Testis (tissue), 3 donors: ENCODE results near the gene PTPRN2. TPM values are rescaled to one million over a fixed set of nuclear protein-coding genes. Genes with fewer than 3 reads are reported as not detected.

Experiments used
- DNase-seq: peaks from one replicate; pipeline ENCODE4 v3.0.0-alpha.2; 2019
- H3K27ac ChIP-seq, 2 donors: fragments of 200-600 bp; sonication (generic); one replicate each; pipeline ENCODE4 v1.5.1; 2019
- H3K27me3 ChIP-seq: fragments of 200-600 bp; sonication (generic); one replicate; pipeline ENCODE4 v1.5.1; 2019
- H3K36me3 ChIP-seq: fragments of 200-600 bp; sonication (generic); one replicate; pipeline ENCODE4 v1.5.1; 2017; ENCODE audit warnings: low read depth; ENCODE audit errors: missing control alignments
- H3K4me1 ChIP-seq: fragments of 200-600 bp; sonication (generic); one replicate; pipeline ENCODE4 v1.5.1; 2019
- H3K4me3 ChIP-seq, 2 donors: fragments of 200-600 bp; sonication (generic); one replicate each; pipeline ENCODE4 v1.5.1; 2017 to 2019
- H3K9me3 ChIP-seq: fragments of 200-600 bp; sonication (generic); one replicate; pipeline ENCODE4 v1.5.1; 2017
- CTCF ChIP-seq, 3 experiments: fragments of 450-650 bp in 2 of 3; fragments of 200-600 bp in 1 of 3; sonication (generic) in 1 of 3; IDR thresholded peaks; one replicate each; pipeline ENCODE4 v1.5.1; 2016 to 2019; ENCODE audit warnings: antibody characterized with exemption in 3 of 3, mild to moderate bottlenecking in 2 of 3, moderate library complexity in 1 of 3
- POLR2A ChIP-seq: fragments of 450-650 bp; IDR thresholded peaks from one replicate; pipeline ENCODE4 v1.6.1; 2017; ENCODE audit warnings: antibody characterized with exemption, mild to moderate bottlenecking, moderate library complexity
- WGBS, 2 donors: methylation state at CpG; one replicate each; pipeline ENCODE4 v1.1.5; 2018; 5-methylcytosine and 5-hydroxymethylcytosine counted together
- intact Hi-C: fragments of 100-400 bp; cut with DNase I; formaldehyde crosslinking; loops from one replicate; pipeline ENCODE4 v1.15.1; 2023; ENCODE audit warnings: low total_unique reads
- polyA plus RNA-seq: library from polyadenylated mRNA; stranded (reverse); fragments of 350-450 nt; fragmentation: Illumina TruSeq; extraction: RNeasy Lipid Tissue Mini Kit (QIAGEN cat#74804); gene quantifications from one replicate; pipeline ENCODE4 v1.2.3, GENCODE V29; 2014; ENCODE audit warnings: low read depth, low replicate concordance; ENCODE audit not compliant: insufficient read depth
- total RNA-seq, 2 donors: library from RNA; depleted of rRNA; stranded (reverse); fragments of >200 nt; gene quantifications; one replicate each; pipeline ENCODE4 v1.2.3, GENCODE V29; 2016

The PTPRN2 gene
- total and polyA plus RNA-seq, 3 donors from 2014 or later, result 9.3 to 10.8 (median 9.8) TPM

GRCh38 chr7:157674027-157674714, 913.5 kb downstream of the PTPRN2 start:
- no peak for TF ChIP-seq POLR2A
- TF ChIP-seq CTCF (IDR thresholded peaks at IDR 0.05), result no peak
- Histone ChIP-seq H3K36me3 (no peaks in the 10 kb centered on the region), H3K27me3 (no peaks in the 10 kb centered on the region), H3K27ac (no peak overlapping the region), H3K4me3 (no peak overlapping the region), H3K4me1 (no peaks in the 10 kb centered on the region), H3K9me3 (no peaks in the 10 kb centered on the region)
- DNase-seq, result peak; percentile 12
- intact Hi-C loops, result no loop called here
- 89 to 91% methylated on average over 27 to 28 of the region's 28 CpGs for WGBS, 2 donors

GRCh38 chr7:157673573-157673972, 914.0 kb downstream of the PTPRN2 start:
- WGBS, 2 donors, result 81 to 83% methylated on average over 14 of the region's 14 CpGs
- peak; percentile 6 for DNase-seq
- Histone ChIP-seq H3K36me3 (no peaks in the 10 kb centered on the region), H3K9me3 (no peaks in the 10 kb centered on the region), H3K27me3 (no peaks in the 10 kb centered on the region), H3K4me3 (no peak overlapping the region), H3K27ac (no peak overlapping the region), H3K4me1 (no peaks in the 10 kb centered on the region)
- TF ChIP-seq CTCF (IDR thresholded peaks at IDR 0.05) (no peak), POLR2A (no peak)
- intact Hi-C loops, result no loop called here

GRCh38 chr7:157671358-157672255, 916.0 kb downstream of the PTPRN2 start:
- H3K4me3 ChIP-seq, result no peak overlapping the region
- no peak overlapping the region for H3K27ac ChIP-seq
- no peak for TF ChIP-seq CTCF (IDR thresholded peaks at IDR 0.05)
- no peak for TF ChIP-seq POLR2A
- H3K36me3 ChIP-seq, result no peaks in the 10 kb centered on the region
- H3K4me1 ChIP-seq, result no peaks in the 10 kb centered on the region
- H3K9me3 ChIP-seq, result no peaks in the 10 kb centered on the region
- H3K27me3 ChIP-seq, result no peaks in the 10 kb centered on the region
- DNase-seq, result no peak
- intact Hi-C loops, result no loop called here
- 86 to 93% methylated on average over 37 to 39 of the region's 39 CpGs for WGBS, 2 donors

- 68 to 80% methylated on average over 20 to 22 of the region's 22 CpGs for WGBS, 2 donors
- Histone ChIP-seq H3K36me3 (no peaks in the 10 kb centered on the region), H3K4me1 (no peaks in the 10 kb centered on the region), H3K9me3 (no peaks in the 10 kb centered on the region), H3K4me3 (no peak overlapping the region), H3K27ac (no peak overlapping the region), H3K27me3 (no peaks in the 10 kb centered on the region)
- no peak for DNase-seq
- TF ChIP-seq POLR2A, result no peak
- no peak for TF ChIP-seq CTCF (IDR thresholded peaks at IDR 0.05)
- intact Hi-C loops, result no loop called here
Observed at GRCh38 chr7:157670490-157671357, 916.9 kb downstream of the PTPRN2 start.
